Body of pancreas (tissue), 4 donors: ENCODE data around the gene HS1BP3. TPM values are rescaled to one million over a fixed set of nuclear protein-coding genes. Genes with fewer than 3 reads are reported as not detected.

Experiments used
- ATAC-seq: fragments of 150-250 bp; one replicate; pipeline ENCODE4 v1.9.1; 2016
- DNase-seq, 4 donors: peaks; one replicate each; pipeline ENCODE4 v3.0.0-alpha.2; 2019
- H3K27ac ChIP-seq, 4 donors: fragments of 200-600 bp; sonication (generic); 1 replicate in 3 of 4; 2 replicates in 1 of 4; pipeline versions ENCODE4 v1.5.1 to v1.6.1; 2016 to 2019; ENCODE audit warnings: mild to moderate bottlenecking in 1 of 4, mixed read lengths in 1 of 4, moderate library complexity in 1 of 4
- H3K27me3 ChIP-seq, 2 donors: fragments of 200-600 bp; sonication (generic); one replicate each; pipeline ENCODE4 v1.6.0; 2016; ENCODE audit warnings: mild to moderate bottlenecking in 1 of 2
- H3K36me3 ChIP-seq, 2 donors: fragments of 200-600 bp; sonication (generic); replicated peaks in 1 of 2; 2 replicates each; pipeline ENCODE4 v1.5.1; 2016; ENCODE audit warnings: low read depth in 2 of 2; ENCODE audit not compliant: insufficient read depth in 1 of 2
- H3K4me1 ChIP-seq: fragments of 200-600 bp; sonication (generic); one replicate; pipeline ENCODE4 v1.6.0; 2016
- H3K4me3 ChIP-seq, 2 donors: fragments of 200-600 bp; sonication (generic); 1 replicate in 1 of 2; 2 replicates in 1 of 2; pipeline ENCODE4 v1.5.1; 2016 to 2019
- H3K9me3 ChIP-seq, 3 donors: fragments of 200-600 bp; sonication (generic); 1 replicate in 2 of 3; 2 replicates in 1 of 3; pipeline ENCODE4 v1.5.1; 2016
- POLR2A ChIP-seq, 3 donors: fragments of 450-650 bp; IDR thresholded peaks; one replicate each; pipeline ENCODE4 v1.6.1; 2016; ENCODE audit warnings: antibody characterized with exemption in 3 of 3, mild to moderate bottlenecking in 2 of 3
- WGBS, 2 donors: methylation state at CpG; one replicate each; pipeline ENCODE4 v1.1.5; 2017; 5-methylcytosine and 5-hydroxymethylcytosine counted together
- intact Hi-C: fragments of 100-400 bp; cut with DNase I; formaldehyde crosslinking; loops from one replicate; pipeline ENCODE4 v1.15.1; 2023
- total RNA-seq, 2 donors: library from RNA; depleted of rRNA; stranded (reverse); fragments of >200 nt; gene quantifications; one replicate each; pipeline ENCODE4 v1.1.0, GENCODE V29; 2016
- TF ChIP-seq, protein P1 (sequence below), 7 experiments: fragments of 450-650 bp in 4 of 7; fragments of 200-600 bp in 3 of 7; sonication (generic) in 3 of 7; IDR thresholded peaks; one replicate each; pipeline ENCODE4 v1.5.1; 2016 to 2019; ENCODE audit warnings: antibody characterized with exemption in 7 of 7

HS1BP3 gene
- total RNA-seq, 2 donors from 2014 or later = 21.1 to 23.1 TPM

GRCh38 chr2:20672201-20672951 is 21.5 kb upstream of the HS1BP3 start:
- H3K27ac ChIP-seq = no peak overlapping the region
- no peak overlapping the region for H3K4me3 ChIP-seq
- 22 to 43% methylated on average over 18 of the region's 18 CpGs for WGBS, 2 donors
- DNase-seq (no peak), ATAC-seq (no peak)
- peaks cover 0 to 19% of the 10 kb centered on the region in 2 donors for H3K27me3 ChIP-seq
- peaks cover 13% of the 10 kb centered on the region for H3K4me1 ChIP-seq
- no peak for TF ChIP-seq POLR2A (IDR thresholded peaks at IDR 0.05)
- no peaks in the 10 kb centered on the region for H3K36me3 ChIP-seq
- intact Hi-C loops = no loop called here
- H3K9me3 ChIP-seq = no peaks in the 10 kb centered on the region

- 7 to 17% methylated on average over 13 of the region's 13 CpGs for WGBS, 2 donors
- intact Hi-C loops = no loop called here
- Histone ChIP-seq H3K27me3 (peaks cover 0 to 19% of the 10 kb centered on the region in 2 donors), H3K4me3 (no peak overlapping the region), H3K27ac (no peak overlapping the region), H3K9me3 (no peaks in the 10 kb centered on the region), H3K36me3 (no peaks in the 10 kb centered on the region), H3K4me1 (peaks cover 15% of the 10 kb centered on the region)
- TF ChIP-seq, protein P1, sequence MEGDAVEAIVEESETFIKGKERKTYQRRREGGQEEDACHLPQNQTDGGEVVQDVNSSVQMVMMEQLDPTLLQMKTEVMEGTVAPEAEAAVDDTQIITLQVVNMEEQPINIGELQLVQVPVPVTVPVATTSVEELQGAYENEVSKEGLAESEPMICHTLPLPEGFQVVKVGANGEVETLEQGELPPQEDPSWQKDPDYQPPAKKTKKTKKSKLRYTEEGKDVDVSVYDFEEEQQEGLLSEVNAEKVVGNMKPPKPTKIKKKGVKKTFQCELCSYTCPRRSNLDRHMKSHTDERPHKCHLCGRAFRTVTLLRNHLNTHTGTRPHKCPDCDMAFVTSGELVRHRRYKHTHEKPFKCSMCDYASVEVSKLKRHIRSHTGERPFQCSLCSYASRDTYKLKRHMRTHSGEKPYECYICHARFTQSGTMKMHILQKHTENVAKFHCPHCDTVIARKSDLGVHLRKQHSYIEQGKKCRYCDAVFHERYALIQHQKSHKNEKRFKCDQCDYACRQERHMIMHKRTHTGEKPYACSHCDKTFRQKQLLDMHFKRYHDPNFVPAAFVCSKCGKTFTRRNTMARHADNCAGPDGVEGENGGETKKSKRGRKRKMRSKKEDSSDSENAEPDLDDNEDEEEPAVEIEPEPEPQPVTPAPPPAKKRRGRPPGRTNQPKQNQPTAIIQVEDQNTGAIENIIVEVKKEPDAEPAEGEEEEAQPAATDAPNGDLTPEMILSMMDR (IDR thresholded peaks at IDR 0.05) = no peak
- TF ChIP-seq POLR2A (IDR thresholded peaks at IDR 0.05) = no peak
- ATAC-seq (no peak), DNase-seq (no peak)
These were observed 20.8 kb upstream of the HS1BP3 start for GRCh38 chr2:20671736-20672080.

DNA sequence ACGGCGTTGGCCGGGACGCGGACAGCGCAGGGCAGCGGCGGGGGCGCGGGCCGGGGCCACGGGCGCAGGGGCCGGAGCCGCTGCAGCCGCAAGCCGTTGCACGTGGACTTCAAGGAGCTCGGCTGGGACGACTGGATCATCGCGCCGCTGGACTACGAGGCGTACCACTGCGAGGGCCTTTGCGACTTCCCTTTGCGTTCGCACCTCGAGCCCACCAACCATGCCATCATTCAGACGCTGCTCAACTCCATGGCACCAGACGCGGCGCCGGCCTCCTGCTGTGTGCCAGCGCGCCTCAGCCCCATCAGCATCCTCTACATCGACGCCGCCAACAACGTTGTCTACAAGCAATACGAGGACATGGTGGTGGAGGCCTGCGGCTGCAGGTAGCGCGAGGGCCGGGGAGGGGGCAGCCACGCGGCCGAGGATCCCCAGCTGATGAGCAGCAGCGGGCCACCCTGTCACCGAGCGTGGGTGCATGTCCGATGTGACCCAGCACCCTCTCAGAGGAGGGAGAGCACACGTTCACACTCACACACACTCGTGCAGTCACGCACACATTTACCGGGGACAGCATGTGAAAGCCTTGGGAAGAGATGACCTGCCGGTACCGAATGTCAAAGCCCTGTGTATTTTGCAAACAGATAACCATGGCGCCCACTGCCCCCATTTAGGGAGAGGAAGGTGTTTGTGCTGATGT is 20.3 kb upstream of the HS1BP3 start:
- DNase-seq (no peak), ATAC-seq (no peak)
- H3K27me3 ChIP-seq = peaks cover 0 to 19% of the 10 kb centered on the region in 2 donors
- intact Hi-C loops = no loop called here
- no peak overlapping the region for H3K27ac ChIP-seq
- no peak overlapping the region for H3K4me3 ChIP-seq
- 7 to 16% methylated on average over 18 to 59 of the region's 60 CpGs for WGBS, 2 donors
- no peaks in the 10 kb centered on the region for H3K9me3 ChIP-seq
- peaks cover 17% of the 10 kb centered on the region for H3K4me1 ChIP-seq
- TF ChIP-seq, protein P1 (IDR thresholded peaks at IDR 0.05) = no peak
- no peak for TF ChIP-seq POLR2A (IDR thresholded peaks at IDR 0.05)
- H3K36me3 ChIP-seq = no peaks in the 10 kb centered on the region

DNA sequence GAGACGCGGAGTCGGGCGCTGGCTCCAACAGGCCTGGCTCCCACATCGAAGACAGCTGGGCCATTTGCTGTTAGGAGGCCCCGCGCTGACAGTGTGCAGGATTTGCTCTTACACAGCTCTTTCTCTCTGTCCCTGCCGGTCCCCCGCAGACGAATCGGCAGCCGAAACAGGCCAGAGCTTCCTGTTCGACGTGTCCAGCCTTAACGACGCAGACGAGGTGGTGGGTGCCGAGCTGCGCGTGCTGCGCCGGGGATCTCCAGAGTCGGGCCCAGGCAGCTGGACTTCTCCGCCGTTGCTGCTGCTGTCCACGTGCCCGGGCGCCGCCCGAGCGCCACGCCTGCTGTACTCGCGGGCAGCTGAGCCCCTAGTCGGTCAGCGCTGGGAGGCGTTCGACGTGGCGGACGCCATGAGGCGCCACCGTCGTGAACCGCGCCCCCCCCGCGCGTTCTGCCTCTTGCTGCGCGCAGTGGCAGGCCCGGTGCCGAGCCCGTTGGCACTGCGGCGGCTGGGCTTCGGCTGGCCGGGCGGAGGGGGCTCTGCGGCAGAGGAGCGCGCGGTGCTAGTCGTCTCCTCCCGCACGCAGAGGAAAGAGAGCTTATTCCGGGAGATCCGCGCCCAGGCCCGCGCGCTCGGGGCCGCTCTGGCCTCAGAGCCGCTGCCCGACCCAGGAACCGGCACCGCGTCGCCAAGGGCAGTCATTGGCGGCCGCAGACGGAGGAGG is 19.6 kb upstream of the HS1BP3 start:
- no peak for DNase-seq
- H3K4me1 ChIP-seq = peaks cover 18% of the 10 kb centered on the region
- WGBS, 2 donors = 13% methylated on average over 83 of the region's 83 CpGs; no CpG with 5 or more reads in 1 of the 2 donors
- peaks cover 0 to 26% of the 10 kb centered on the region in 2 donors for H3K27me3 ChIP-seq
- no peak for ATAC-seq
- H3K4me3 ChIP-seq = no peak overlapping the region
- intact Hi-C loops = no loop called here
- TF ChIP-seq, protein P1 (IDR thresholded peaks at IDR 0.05) = no peak
- no peak overlapping the region for H3K27ac ChIP-seq
- no peaks in the 10 kb centered on the region for H3K9me3 ChIP-seq
- no peaks in the 10 kb centered on the region for H3K36me3 ChIP-seq
